A673 (cell line): Measurements from ENCODE around the gene PRKCI. TPM values are rescaled to one million over a fixed set of nuclear protein-coding genes. Genes with fewer than 3 reads are reported as not detected.
"Not testable (repeated sequence)": the region's sequence is repeated elsewhere in the genome, so short reads cannot be mapped to it uniquely, and the experiment has no call there.

ENCODE experiments used
- BruUV-seq: library from RNA; stranded (reverse); fragments of 400-500 nt; replicated peaks from 2 replicates; lab custom pipeline; 2021; lab: Mats Ljungman, UMichigan
- CTCF ChIA-PET: fragments of 300-600 bp; sonication (Branson Sonifier 250); formaldehyde crosslinking; loops from one replicate; lab custom pipeline; 2022; ENCODE audit warnings: antibody characterized with exemption; lab: Charles Lee
- POLR2A ChIA-PET: fragments of 300-600 bp; sonication (Branson Sonifier 250); formaldehyde crosslinking; loops from one replicate; lab custom pipeline; 2022; ENCODE audit warnings: antibody characterized with exemption; ENCODE audit not compliant: low non-redundant PET; lab: Charles Lee
- DNase-seq: peaks from one replicate; pipeline ENCODE4 v3.0.0-alpha.2; 2015; ENCODE audit warnings: low spot score
- H3K27ac ChIP-seq: fragments of 200-600 bp; sonication (generic); 2 replicates; pipeline ENCODE4 v1.5.1; 2016; ENCODE audit warnings: mixed run types, low read depth, mild to moderate bottlenecking, mixed read lengths, antibody characterized with exemption, low read length; ENCODE audit not compliant: poor library complexity, severe bottlenecking
- H3K27me3 ChIP-seq: fragments of 200-600 bp; sonication (generic); replicated peaks from 2 replicates; pipeline ENCODE4 v1.6.1; 2017; ENCODE audit warnings: mixed run types, low read depth, mild to moderate bottlenecking, mixed read lengths, antibody characterized with exemption, low read length; ENCODE audit not compliant: insufficient read depth, poor library complexity
- H3K36me3 ChIP-seq: fragments of 200-600 bp; sonication (generic); 2 replicates; pipeline ENCODE4 v1.6.1; 2016; ENCODE audit warnings: mixed run types, mild to moderate bottlenecking, mixed read lengths, antibody characterized with exemption, low read length; ENCODE audit not compliant: insufficient read depth, poor library complexity, severe bottlenecking
- H3K4me1 ChIP-seq: fragments of 200-600 bp; sonication (generic); 2 replicates; pipeline ENCODE4 v1.6.1; 2017; ENCODE audit warnings: mixed run types, mild to moderate bottlenecking, mixed read lengths, antibody characterized with exemption, low read length; ENCODE audit not compliant: insufficient read depth, poor library complexity, severe bottlenecking
- H3K4me3 ChIP-seq: fragments of 200-600 bp; sonication (generic); 2 replicates; pipeline ENCODE4 v1.5.1; 2016; ENCODE audit warnings: low read depth, mixed run types, mild to moderate bottlenecking, mixed read lengths, low read length; ENCODE audit not compliant: poor library complexity, severe bottlenecking
- H3K9me3 ChIP-seq: fragments of 200-600 bp; sonication (generic); 2 replicates; pipeline ENCODE4 v1.6.1; 2016; ENCODE audit warnings: mixed run types, low read depth, mild to moderate bottlenecking, mixed read lengths, antibody characterized with exemption, low read length; ENCODE audit not compliant: poor library complexity, severe bottlenecking
- EZH2 ChIP-seq: fragments of 200-600 bp; sonication (generic); IDR thresholded peaks from 2 replicates; pipeline ENCODE4 v1.6.1; 2017; ENCODE audit warnings: borderline replicate concordance, low read depth, mild to moderate bottlenecking, mixed read lengths, antibody characterized with exemption, low read length; ENCODE audit not compliant: poor library complexity, severe bottlenecking
- intact Hi-C: fragments of 100-400 bp; cut with micrococcal nuclease; formaldehyde crosslinking; loops from one replicate; pipeline ENCODE4 v1.10.0; 2022; ENCODE audit not compliant: unreplicated experiment
- total RNA-seq: library from RNA; stranded (reverse); gene quantifications from 2 replicates; pipeline ENCODE4 v1.2.3, GENCODE V29; 2021
- TF ChIP-seq, protein P1 (sequence below): fragments of 300-800, 200-600 bp; sonication (generic); conservative IDR thresholded peaks from 2 replicates; pipeline ENCODE4 v1.5.1; 2017; ENCODE audit warnings: low read depth, mild to moderate bottlenecking, antibody characterized with exemption, low read length, moderate library complexity, mixed read lengths

PRKCI gene
- total RNA-seq, 1 experiment from 2014 or later, result 48.2 TPM

DNA sequence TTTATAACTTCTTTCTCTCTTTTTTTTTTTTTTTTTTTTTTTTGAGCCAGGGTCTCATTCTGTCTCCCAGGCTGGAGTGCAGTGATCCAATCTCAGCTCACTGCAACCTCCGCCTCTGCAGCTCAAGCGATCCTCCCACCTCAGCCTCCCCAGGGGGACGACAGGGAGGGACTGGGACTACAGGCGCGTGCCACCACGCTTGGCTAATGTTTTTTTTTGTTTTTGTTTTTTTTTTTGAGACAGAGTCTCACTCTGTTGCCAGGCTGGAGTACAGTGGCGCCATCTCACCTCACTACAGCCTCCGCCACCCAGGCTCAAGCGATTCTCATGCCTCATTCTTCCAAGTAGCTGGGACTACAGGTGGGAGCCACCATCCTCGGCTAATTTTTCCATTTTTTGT lies 17.7 kb upstream of the PRKCI start:
- Histone ChIP-seq H3K4me1 (no peaks in the 10 kb centered on the region), H3K27me3 (no peaks in the 10 kb centered on the region), H3K9me3 (no peaks in the 10 kb centered on the region), H3K4me3 (no peak overlapping the region), H3K27ac (no peak overlapping the region), H3K36me3 (no peaks in the 10 kb centered on the region)
- DNase-seq, result no peak
- no TSS peak for BruUV-seq
- POLR2A ChIA-PET, result interaction anchor here (0.7 kb wide), 1 partner anchor 8 kb away, joined by 4 read pairs; no protein-coding TSS in a partner anchor
- TF ChIP-seq, protein P1, sequence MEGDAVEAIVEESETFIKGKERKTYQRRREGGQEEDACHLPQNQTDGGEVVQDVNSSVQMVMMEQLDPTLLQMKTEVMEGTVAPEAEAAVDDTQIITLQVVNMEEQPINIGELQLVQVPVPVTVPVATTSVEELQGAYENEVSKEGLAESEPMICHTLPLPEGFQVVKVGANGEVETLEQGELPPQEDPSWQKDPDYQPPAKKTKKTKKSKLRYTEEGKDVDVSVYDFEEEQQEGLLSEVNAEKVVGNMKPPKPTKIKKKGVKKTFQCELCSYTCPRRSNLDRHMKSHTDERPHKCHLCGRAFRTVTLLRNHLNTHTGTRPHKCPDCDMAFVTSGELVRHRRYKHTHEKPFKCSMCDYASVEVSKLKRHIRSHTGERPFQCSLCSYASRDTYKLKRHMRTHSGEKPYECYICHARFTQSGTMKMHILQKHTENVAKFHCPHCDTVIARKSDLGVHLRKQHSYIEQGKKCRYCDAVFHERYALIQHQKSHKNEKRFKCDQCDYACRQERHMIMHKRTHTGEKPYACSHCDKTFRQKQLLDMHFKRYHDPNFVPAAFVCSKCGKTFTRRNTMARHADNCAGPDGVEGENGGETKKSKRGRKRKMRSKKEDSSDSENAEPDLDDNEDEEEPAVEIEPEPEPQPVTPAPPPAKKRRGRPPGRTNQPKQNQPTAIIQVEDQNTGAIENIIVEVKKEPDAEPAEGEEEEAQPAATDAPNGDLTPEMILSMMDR, result no peak
- TF ChIP-seq EZH2, result no peak
- CTCF ChIA-PET, result interaction anchor here (0.6 kb wide), 1 partner anchor 16 kb away, joined by 7 read pairs; no protein-coding TSS in a partner anchor
- intact Hi-C loops, result no loop called here

DNA sequence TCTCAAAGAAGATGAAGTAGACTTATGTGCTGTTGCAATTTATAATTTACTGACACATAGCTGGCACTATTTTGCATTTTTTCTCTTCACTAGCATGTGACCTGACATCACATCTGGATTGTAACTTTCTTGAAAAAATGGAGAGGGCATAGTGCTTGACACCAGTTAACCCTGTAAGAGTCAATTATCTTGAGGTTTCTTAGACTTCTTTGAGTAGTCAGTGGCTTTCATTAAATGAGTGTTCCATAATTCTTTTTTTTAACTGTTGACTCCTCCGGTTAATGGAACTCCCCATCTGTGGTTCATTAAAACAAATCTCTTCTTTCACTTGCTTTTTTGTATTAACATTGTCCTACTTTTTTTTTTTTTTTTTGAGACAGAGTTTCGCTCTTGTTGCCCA lies 16.9 kb upstream of the PRKCI start:
- CTCF ChIA-PET, result no interaction called here
- Histone ChIP-seq H3K27ac (no peak overlapping the region), H3K27me3 (no peaks in the 10 kb centered on the region), H3K4me1 (no peaks in the 10 kb centered on the region), H3K36me3 (no peaks in the 10 kb centered on the region), H3K9me3 (no peaks in the 10 kb centered on the region), H3K4me3 (no peak overlapping the region)
- intact Hi-C loops, result no loop called here
- BruUV-seq, result no TSS peak
- no peak for DNase-seq
- TF ChIP-seq EZH2, result no peak
- TF ChIP-seq, protein P1, result no peak
- POLR2A ChIA-PET, result no interaction called here

DNA sequence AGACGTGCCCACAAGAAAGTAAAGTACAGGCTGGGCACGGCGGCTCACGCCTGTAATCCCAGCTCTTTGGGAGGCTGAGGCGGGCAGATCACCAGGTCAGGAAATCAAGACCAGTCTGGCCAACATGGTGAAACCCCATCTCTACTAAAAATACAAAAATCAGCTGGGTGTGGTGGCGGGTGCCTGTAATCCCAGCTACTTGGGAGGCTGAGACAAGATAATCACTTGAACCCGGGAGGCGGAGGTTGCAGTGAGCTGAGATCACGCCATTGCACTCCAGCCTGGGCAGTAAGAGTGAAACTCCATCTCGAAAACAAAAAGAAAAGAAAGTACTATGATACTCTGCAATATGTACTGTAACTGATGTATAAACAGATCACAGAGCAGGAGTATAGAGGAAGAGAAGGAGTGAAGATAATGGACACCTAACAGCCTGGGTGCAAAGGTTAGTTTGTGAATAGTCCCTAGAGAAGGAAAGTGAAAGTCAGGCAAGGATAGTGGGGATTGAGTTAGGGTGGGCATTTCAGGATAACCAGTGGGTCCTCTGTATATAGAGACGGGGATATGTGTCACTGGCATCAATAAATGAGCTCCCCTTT lies 16.0 kb upstream of the PRKCI start:
- BruUV-seq, H3K4me3 ChIP-seq, H3K4me1 ChIP-seq, H3K36me3 ChIP-seq, DNase-seq, H3K9me3 ChIP-seq, H3K27ac ChIP-seq, POLR2A ChIA-PET, intact Hi-C loops, H3K27me3 ChIP-seq, CTCF ChIA-PET: not testable (repeated sequence)

DNA sequence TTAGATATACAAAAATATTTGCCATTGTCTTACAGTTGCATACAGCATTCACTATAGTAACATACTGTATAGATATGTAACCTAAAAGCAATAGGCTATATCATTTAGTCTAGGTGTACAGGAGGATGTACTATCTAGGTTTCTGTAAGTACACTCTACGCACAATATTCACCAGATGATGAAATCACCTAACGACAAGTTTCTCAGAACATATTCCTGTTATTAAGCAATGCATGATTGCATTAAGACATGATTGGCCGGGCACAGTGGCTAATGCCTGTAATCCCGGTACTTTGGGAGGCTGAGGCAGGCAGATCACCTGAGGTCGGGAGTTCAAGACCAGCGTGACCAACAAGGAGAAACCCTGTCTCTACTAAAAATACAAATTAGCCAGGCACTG lies 14.5 kb upstream of the PRKCI start:
- ChIA-PET CTCF (no interaction called here), POLR2A (no interaction called here)
- Histone ChIP-seq H3K9me3 (peaks cover 6% of the 10 kb centered on the region), H3K27ac (no peak overlapping the region), H3K4me3 (no peak overlapping the region), H3K36me3 (no peaks in the 10 kb centered on the region), H3K27me3 (no peaks in the 10 kb centered on the region), H3K4me1 (no peaks in the 10 kb centered on the region)
- no peak for DNase-seq
- BruUV-seq, result no TSS peak
- TF ChIP-seq, protein P1, result no peak
- no peak for TF ChIP-seq EZH2
- intact Hi-C loops, result no loop called here
